MM.1S (cell line): ENCODE results near the gene ZFAND2B.

Experiments
- DNase-seq: peaks from one replicate; pipeline ENCODE4 v3.0.0-alpha.2; 2015
- H2AFZ ChIP-seq: fragments of 300-600 bp; sonication (generic); 2 replicates; pipeline ENCODE4 v1.6.0; 2016; ENCODE audit warnings: antibody characterized with exemption, low read length
- H3F3A ChIP-seq: fragments of 300-600 bp; sonication (generic); 2 replicates; pipeline ENCODE4 v1.6.1; 2016; ENCODE audit warnings: mild to moderate bottlenecking, antibody characterized with exemption, low read length, moderate library complexity, mixed read lengths; ENCODE audit not compliant: insufficient read depth
- H3K27ac ChIP-seq: fragments of 300-600 bp; sonication (generic); 2 replicates; pipeline ENCODE4 v1.5.1; 2016; ENCODE audit warnings: mild to moderate bottlenecking, low read length
- H3K27me3 ChIP-seq: fragments of 300-600 bp; sonication (generic); replicated peaks from 2 replicates; pipeline ENCODE4 v1.6.0; 2016; ENCODE audit warnings: low read length; ENCODE audit not compliant: insufficient read depth
- H3K36me3 ChIP-seq: fragments of 300-600 bp; sonication (generic); replicated peaks from 2 replicates; pipeline ENCODE4 v1.6.1; 2016; ENCODE audit warnings: mild to moderate bottlenecking, low read length, mixed read lengths; ENCODE audit not compliant: insufficient read depth
- H3K4me1 ChIP-seq: fragments of 300-600 bp; sonication (generic); 2 replicates; pipeline ENCODE4 v1.6.1; 2016; ENCODE audit warnings: low read length, mixed read lengths
- H3K4me2 ChIP-seq: fragments of 300-600 bp; sonication (generic); 2 replicates; pipeline ENCODE4 v1.6.0; 2016; ENCODE audit warnings: low read depth, low read length
- H3K4me3 ChIP-seq: fragments of 300-600 bp; sonication (generic); 2 replicates; pipeline ENCODE4 v1.5.1; 2016; ENCODE audit warnings: low read length, mixed read lengths
- H3K79me2 ChIP-seq: fragments of 300-600 bp; sonication (generic); 2 replicates; pipeline ENCODE4 v1.6.1; 2016; ENCODE audit warnings: mixed run types, low read length, mixed read lengths
- H3K9ac ChIP-seq: fragments of 300-600 bp; sonication (generic); 2 replicates; pipeline ENCODE4 v1.6.1; 2016; ENCODE audit warnings: low read length, mixed read lengths
- H3K9me2 ChIP-seq: fragments of 300-600 bp; sonication (generic); replicated peaks from 2 replicates; pipeline ENCODE4 v1.6.1; 2016; ENCODE audit warnings: mild to moderate bottlenecking, low read length, mixed read lengths; ENCODE audit not compliant: insufficient read depth
- H3K9me3 ChIP-seq: fragments of 300-600 bp; sonication (generic); replicated peaks from 2 replicates; pipeline ENCODE4 v1.6.1; 2016; ENCODE audit warnings: mild to moderate bottlenecking, low read length, mixed read lengths; ENCODE audit not compliant: insufficient read depth
- H4K20me1 ChIP-seq: fragments of 300-600 bp; sonication (generic); 2 replicates; pipeline ENCODE4 v1.6.1; 2016; ENCODE audit warnings: mild to moderate bottlenecking, low read length, moderate library complexity, mixed read lengths; ENCODE audit not compliant: insufficient read depth
- EZH2 ChIP-seq: fragments of 300-600 bp; sonication (generic); optimal IDR thresholded peaks from 2 replicates; pipeline ENCODE3; 2017; ENCODE audit warnings: low read depth, mild to moderate bottlenecking, antibody characterized with exemption, low read length, mixed read lengths
- EZH2phosphoT487 ChIP-seq: fragments of 300-600 bp; sonication (generic); IDR thresholded peaks from 2 replicates; pipeline ENCODE4 v1.6.1; 2018; ENCODE audit warnings: antibody characterized with exemption, low read length
- TF ChIP-seq, protein P1 (sequence below): fragments of 300-600 bp; sonication (generic); IDR thresholded peaks from 2 replicates; pipeline ENCODE4 v1.5.1; 2016; ENCODE audit warnings: antibody characterized with exemption, low read length, mixed read lengths

ZFAND2B gene

DNA sequence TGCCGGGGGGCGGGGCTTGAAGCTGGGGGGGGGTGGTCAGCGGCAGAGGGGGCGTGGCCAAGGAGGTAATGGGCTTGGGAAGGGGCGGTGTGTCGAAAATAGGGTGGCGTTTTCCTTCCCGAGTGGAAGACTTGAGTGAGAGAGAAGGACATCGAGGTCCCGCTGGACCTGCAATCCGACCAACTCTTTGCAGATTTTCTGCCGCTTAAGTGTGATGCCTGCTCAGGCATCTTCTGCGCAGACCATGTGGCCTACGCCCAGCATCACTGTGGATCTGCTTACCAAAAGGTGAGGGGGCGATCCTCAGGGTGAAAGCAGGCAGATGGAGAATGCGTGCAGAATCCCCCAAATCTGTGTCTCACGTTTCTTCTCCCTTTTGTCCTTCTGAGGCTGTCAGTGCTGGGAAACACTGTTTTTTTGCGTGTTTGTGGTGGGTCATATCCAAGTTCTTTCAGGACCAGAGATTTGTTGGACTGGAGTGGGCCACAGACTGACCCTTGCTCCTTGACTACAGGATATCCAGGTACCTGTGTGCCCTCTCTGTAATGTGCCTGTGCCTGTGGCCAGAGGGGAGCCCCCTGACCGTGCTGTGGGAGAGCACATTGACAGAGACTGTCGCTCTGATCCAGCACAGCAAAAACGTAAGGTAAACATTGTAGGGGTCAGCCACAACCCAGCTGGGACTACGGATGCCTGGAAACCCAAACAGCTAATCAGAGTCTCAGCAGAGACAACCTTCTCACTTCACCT, 727 bp downstream of the ZFAND2B start:
- Histone ChIP-seq H3K4me2 (peak overlapping the region; percentile 88), H3K9me2 (no peaks in the 10 kb centered on the region), H3K36me3 (no peaks in the 10 kb centered on the region), H2AFZ (no peak overlapping the region), H3K27me3 (no peaks in the 10 kb centered on the region), H3K4me1 (peaks cover 10% of the 10 kb centered on the region; the same call in 1 of the 2 replicates), H3K9ac (peak overlapping the region; percentile 81; the same call in 1 of the 2 replicates), H3F3A (peaks cover 13% of the 10 kb centered on the region), H3K9me3 (no peaks in the 10 kb centered on the region), H3K4me3 (peak overlapping the region; percentile 84), H3K79me2 (peaks cover 12% of the 10 kb centered on the region; the same call in 1 of the 2 replicates), H3K27ac (peak overlapping the region; percentile 79; the same call in 1 of the 2 replicates), H4K20me1 (no peaks in the 10 kb centered on the region)
- TF ChIP-seq EZH2 = no peak
- no peak for TF ChIP-seq EZH2phosphoT487
- TF ChIP-seq, protein P1, sequence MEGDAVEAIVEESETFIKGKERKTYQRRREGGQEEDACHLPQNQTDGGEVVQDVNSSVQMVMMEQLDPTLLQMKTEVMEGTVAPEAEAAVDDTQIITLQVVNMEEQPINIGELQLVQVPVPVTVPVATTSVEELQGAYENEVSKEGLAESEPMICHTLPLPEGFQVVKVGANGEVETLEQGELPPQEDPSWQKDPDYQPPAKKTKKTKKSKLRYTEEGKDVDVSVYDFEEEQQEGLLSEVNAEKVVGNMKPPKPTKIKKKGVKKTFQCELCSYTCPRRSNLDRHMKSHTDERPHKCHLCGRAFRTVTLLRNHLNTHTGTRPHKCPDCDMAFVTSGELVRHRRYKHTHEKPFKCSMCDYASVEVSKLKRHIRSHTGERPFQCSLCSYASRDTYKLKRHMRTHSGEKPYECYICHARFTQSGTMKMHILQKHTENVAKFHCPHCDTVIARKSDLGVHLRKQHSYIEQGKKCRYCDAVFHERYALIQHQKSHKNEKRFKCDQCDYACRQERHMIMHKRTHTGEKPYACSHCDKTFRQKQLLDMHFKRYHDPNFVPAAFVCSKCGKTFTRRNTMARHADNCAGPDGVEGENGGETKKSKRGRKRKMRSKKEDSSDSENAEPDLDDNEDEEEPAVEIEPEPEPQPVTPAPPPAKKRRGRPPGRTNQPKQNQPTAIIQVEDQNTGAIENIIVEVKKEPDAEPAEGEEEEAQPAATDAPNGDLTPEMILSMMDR = no peak
- DNase-seq = no peak

DNA sequence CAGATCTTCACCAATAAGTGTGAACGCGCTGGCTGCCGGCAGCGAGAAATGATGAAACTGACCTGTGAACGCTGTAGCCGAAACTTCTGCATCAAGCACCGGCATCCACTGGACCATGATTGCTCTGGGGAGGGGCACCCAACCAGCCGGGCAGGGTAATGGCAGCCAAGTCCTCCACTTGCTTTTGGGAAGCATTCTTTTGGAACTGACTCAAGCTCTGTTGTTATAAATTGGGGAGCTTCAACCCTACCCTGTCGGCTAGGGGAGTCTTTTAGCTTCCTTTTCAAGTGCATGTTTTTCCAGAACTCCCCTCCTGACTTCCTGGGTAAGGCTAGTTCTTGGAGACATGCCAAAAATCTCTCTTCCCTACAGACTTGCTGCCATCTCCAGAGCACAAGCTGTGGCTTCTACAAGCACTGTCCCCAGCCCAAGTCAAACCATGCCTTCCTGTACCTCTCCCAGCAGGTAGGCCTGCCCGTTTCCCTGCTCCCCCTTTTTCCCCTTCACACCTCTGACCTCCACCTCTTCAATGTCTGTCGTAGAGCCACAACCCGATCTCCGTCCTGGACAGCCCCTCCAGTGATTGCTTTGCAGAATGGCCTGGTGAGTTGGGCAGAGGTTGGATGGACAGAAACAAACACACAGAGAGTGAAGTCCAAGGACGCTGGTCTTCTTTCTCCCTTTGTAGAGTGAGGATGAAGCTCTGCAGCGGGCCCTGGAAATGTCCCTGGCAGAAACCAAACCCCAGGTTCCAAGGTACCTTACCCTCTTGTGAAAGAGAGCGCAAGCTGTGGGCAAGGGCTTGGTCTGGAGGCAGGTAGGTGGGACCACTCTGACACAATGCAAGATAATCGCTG, 1.5 kb downstream of the ZFAND2B start:
- Histone ChIP-seq H3F3A (peaks cover 13% of the 10 kb centered on the region), H3K79me2 (peaks cover 12% of the 10 kb centered on the region; the same call in 1 of the 2 replicates), H3K9me3 (no peaks in the 10 kb centered on the region), H3K4me2 (peak overlapping the region; percentile 88; the same call in 1 of the 2 replicates), H4K20me1 (no peaks in the 10 kb centered on the region), H3K4me3 (no peak overlapping the region), H3K27me3 (no peaks in the 10 kb centered on the region), H3K36me3 (no peaks in the 10 kb centered on the region), H2AFZ (no peak overlapping the region), H3K9ac (no peak overlapping the region), H3K27ac (no peak overlapping the region), H3K4me1 (peaks cover 10% of the 10 kb centered on the region; the same call in 1 of the 2 replicates), H3K9me2 (no peaks in the 10 kb centered on the region)
- no peak for TF ChIP-seq EZH2
- no peak for TF ChIP-seq EZH2phosphoT487
- TF ChIP-seq, protein P1 = no peak
- no peak for DNase-seq

DNA sequence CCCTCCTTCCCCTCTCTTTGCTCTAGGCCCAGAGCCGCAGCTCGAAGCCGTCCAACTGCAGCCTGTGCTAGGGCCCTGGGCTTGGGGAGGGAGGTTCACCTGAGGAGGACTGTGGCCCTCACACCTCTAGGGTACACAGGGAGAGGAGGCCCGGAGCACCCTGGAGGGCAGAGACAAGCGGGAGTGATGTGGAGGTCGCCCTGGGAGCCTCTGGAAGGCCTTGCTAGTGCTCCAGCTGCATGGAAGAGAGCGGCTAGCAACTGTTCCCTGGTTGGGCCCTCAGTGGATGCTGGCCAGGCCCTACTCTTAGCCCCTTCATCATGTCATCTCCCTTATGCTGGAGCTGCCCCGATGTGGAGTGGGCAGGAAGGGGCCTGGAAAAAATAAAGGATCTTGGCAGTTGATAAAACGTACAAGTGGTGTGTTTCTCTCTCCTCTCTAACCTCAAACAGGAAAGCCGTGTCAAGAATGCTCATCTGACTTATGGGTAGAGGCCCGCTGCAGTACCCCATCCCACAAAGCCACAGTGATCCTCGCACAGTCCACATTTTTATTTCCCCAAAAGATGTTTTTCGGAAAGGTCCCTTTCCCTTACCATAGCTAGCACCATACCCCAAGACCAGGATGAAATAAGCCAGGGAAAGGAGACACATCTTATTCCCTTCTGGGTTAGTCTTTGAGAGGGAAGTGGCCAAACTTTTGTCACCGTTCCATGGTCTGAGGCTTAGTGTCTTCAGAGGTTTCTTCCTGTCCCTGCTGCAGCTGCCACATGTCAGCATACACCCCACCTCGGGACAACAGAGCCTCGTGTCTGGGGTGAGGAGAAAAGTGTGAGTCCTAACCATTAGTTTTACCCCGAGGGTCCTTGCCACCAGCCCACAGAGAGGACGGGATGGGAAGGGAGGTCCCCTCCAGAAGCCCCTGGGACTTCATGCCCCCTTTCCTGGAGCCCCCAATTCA, 2.9 kb downstream of the ZFAND2B start:
- Histone ChIP-seq H3K9ac (no peak overlapping the region), H3K27ac (no peak overlapping the region), H3K79me2 (peaks cover 12% of the 10 kb centered on the region; the same call in 1 of the 2 replicates), H4K20me1 (no peaks in the 10 kb centered on the region), H2AFZ (no peak overlapping the region), H3K9me3 (no peaks in the 10 kb centered on the region), H3K36me3 (no peaks in the 10 kb centered on the region), H3K27me3 (no peaks in the 10 kb centered on the region), H3F3A (peaks cover 13% of the 10 kb centered on the region), H3K9me2 (no peaks in the 10 kb centered on the region), H3K4me3 (no peak overlapping the region), H3K4me1 (peaks cover 10% of the 10 kb centered on the region; the same call in 1 of the 2 replicates), H3K4me2 (no peak overlapping the region)
- TF ChIP-seq EZH2 (no peak), EZH2phosphoT487 (no peak)
- TF ChIP-seq, protein P1 = no peak
- no peak for DNase-seq
